C4-2B (cell line): ENCODE measurements around the gene KCNJ12.

Source experiments
- ZFX ChIP-seq: fragments of 450-650 bp; IDR thresholded peaks from 2 replicates; pipeline ENCODE4 v1.6.1; 2017
- TF ChIP-seq, protein P1 (sequence below): fragments of 450-650 bp; conservative IDR thresholded peaks from 2 replicates; pipeline ENCODE4 v1.5.1; 2017; ENCODE audit warnings: mild to moderate bottlenecking

DNA sequence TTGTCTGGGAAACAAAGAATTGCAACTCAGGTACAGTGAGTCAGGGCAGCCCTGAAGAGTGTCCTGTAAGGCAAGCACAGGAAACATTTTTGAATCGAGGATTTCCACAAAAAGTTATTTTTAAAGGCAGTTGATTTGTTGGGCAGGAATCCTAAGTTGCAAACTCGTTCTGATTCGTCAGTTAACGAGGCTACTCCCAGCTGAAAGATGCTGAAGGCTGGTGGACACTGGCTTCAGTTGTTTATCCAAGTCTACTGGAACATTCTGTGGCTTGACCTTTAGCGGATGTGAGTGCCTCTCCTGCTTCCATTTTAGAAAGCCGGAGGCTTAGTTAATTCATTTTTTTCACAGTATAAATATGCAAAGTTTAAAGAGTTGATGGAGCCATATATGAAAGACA, 84.2 kb downstream of the KCNJ12 start:
- TF ChIP-seq, protein P1, sequence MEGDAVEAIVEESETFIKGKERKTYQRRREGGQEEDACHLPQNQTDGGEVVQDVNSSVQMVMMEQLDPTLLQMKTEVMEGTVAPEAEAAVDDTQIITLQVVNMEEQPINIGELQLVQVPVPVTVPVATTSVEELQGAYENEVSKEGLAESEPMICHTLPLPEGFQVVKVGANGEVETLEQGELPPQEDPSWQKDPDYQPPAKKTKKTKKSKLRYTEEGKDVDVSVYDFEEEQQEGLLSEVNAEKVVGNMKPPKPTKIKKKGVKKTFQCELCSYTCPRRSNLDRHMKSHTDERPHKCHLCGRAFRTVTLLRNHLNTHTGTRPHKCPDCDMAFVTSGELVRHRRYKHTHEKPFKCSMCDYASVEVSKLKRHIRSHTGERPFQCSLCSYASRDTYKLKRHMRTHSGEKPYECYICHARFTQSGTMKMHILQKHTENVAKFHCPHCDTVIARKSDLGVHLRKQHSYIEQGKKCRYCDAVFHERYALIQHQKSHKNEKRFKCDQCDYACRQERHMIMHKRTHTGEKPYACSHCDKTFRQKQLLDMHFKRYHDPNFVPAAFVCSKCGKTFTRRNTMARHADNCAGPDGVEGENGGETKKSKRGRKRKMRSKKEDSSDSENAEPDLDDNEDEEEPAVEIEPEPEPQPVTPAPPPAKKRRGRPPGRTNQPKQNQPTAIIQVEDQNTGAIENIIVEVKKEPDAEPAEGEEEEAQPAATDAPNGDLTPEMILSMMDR = no peak
- TF ChIP-seq ZFX = no peak
